ENCODE measurements around the gene DCLRE1B. TPM values are rescaled to one million over a fixed set of nuclear protein-coding genes. Genes with fewer than 3 reads are reported as not detected.
A peak's percentile ranks its signal among the peaks of the same experiment; 100 is the strongest.

Gene DCLRE1B
- total and polyA plus RNA-seq, 10 donors = 1.9 to 10.5 (median 7.3) TPM

DNA sequence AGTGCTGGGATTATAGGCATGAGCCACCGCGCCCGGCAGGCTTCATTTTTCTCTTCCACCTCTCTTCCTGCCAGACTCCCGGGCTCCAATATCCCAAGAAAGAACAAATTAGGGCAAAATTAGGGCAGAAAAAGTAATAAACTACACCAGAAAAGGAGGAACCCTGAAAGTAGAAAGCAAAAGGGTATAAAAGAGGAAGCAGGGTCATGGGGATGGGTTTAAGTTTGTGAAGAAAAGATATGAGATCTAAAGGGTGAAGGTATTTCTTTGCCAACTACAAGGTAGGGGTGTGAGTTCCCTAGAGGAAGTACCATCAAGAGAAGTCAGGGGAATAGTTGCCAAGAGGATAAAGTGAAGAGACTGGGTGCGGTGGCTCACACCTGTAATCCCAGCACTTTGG, 43.5 kb upstream of the DCLRE1B start:
- no peak for DNase-seq
- no peak for TF ChIP-seq POLR2A (IDR thresholded peaks at IDR 0.05)
- TF ChIP-seq, protein P1, sequence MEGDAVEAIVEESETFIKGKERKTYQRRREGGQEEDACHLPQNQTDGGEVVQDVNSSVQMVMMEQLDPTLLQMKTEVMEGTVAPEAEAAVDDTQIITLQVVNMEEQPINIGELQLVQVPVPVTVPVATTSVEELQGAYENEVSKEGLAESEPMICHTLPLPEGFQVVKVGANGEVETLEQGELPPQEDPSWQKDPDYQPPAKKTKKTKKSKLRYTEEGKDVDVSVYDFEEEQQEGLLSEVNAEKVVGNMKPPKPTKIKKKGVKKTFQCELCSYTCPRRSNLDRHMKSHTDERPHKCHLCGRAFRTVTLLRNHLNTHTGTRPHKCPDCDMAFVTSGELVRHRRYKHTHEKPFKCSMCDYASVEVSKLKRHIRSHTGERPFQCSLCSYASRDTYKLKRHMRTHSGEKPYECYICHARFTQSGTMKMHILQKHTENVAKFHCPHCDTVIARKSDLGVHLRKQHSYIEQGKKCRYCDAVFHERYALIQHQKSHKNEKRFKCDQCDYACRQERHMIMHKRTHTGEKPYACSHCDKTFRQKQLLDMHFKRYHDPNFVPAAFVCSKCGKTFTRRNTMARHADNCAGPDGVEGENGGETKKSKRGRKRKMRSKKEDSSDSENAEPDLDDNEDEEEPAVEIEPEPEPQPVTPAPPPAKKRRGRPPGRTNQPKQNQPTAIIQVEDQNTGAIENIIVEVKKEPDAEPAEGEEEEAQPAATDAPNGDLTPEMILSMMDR (IDR thresholded peaks at IDR 0.05 in 8 of 11, conservative IDR thresholded peaks at IDR 0.05 in 3 of 11) = no peak
- TF ChIP-seq POLR2AphosphoS5 (IDR thresholded peaks at IDR 0.05) = no peak
- Histone ChIP-seq H3K9me3 (no peaks in the 10 kb centered on the region), H3K36me3 (peaks cover 0 to 18% (median 0%) of the 10 kb centered on the region in 6 donors), H3K4me3 (no peak overlapping the region), H3K4me1 (peaks cover 32 to 91% (median 60%) of the 10 kb centered on the region in 6 donors), H3K27me3 (replicated peaks in 1 of 7) (no peaks in the 10 kb centered on the region), H3K27ac (peak overlapping the region in 7 of 8 donors; percentile 37 to 80 (median 75))
- intact Hi-C loops (cut with DNase I; ENCODE audit: low total_unique reads) = no loop called here
- WGBS, 5 donors = 88 to 96% (median 96%) methylated on average over 5 of the region's 5 CpGs

DNA sequence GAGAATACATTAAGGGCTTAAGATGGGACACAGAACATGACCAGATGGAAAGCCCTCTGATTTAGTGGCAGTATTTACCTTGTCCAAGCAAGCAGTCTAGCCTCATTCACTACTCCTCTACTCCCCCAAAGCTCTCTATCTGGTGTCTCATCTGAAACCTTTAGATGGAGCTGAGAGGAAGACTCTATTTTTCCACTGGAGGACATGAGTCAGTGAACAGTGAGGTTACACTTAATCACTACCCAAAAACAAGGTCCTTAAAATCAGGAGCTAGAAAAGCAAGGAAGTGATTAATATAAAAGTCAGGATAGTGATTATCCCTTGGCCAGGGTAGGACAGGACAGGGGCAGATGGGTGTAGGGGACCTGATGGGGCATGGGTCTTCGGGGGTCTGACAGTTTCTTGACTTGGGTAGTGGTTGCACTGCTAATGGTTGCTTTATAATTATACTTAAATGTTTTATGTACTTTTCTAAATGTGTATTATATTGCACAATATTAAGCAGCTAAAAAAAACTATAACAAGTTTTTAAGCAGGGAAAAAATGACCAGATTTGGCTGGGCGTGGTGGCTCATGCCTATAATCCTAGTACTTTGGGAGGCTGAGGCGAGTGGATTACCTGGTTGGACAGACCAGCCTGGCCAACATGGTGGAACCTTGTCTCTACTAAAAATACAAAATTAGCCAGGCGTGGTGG, 36.6 kb upstream of the DCLRE1B start:
- peaks cover 0 to 91% (median 53%) of the 10 kb centered on the region in 6 donors for H3K4me1 ChIP-seq
- peak overlapping the region in 1 of 8 donors; percentile 65 for H3K4me3 ChIP-seq
- DNase-seq = no peak
- H3K9me3 ChIP-seq = no peaks in the 10 kb centered on the region
- H3K27me3 ChIP-seq (replicated peaks in 1 of 7) = no peaks in the 10 kb centered on the region
- peak overlapping the region in 3 of 8 donors; percentile 91 to 93 (median 93) for H3K27ac ChIP-seq
- intact Hi-C loops (cut with DNase I; ENCODE audit: low total_unique reads) = no loop called here
- H3K36me3 ChIP-seq = peaks cover 0 to 6% (median 0%) of the 10 kb centered on the region in 6 donors
- WGBS, 5 donors = 90 to 93% (median 91%) methylated on average over 4 of the region's 4 CpGs
- TF ChIP-seq, protein P1 (IDR thresholded peaks at IDR 0.05 in 8 of 11, conservative IDR thresholded peaks at IDR 0.05 in 3 of 11) = no peak
- no peak for TF ChIP-seq POLR2AphosphoS5 (IDR thresholded peaks at IDR 0.05)
- TF ChIP-seq POLR2A (IDR thresholded peaks at IDR 0.05) = no peak

DNA sequence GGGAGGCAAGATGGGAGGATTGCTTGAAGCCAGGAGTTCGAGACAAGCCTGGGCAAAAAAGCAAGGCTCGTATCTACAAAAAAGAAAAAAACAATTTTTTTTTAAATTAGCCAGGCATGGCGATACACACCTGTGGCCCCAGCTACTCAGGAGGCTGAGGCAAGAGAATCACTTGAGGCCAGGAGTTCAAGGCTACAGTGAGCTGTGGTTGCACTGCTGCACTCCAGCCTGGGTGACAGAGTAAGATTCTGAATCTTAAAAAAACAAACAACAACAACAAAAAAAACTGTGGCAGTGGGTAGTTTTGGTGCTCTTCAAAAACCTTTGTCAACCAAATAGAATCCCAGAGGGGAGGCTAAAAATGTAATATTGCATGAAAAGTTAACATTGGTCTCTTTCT, 34.3 kb upstream of the DCLRE1B start:
- TF ChIP-seq POLR2AphosphoS5 (IDR thresholded peaks at IDR 0.05) (no peak), POLR2A (IDR thresholded peaks at IDR 0.05) (no peak)
- TF ChIP-seq, protein P1 (IDR thresholded peaks at IDR 0.05 in 8 of 11, conservative IDR thresholded peaks at IDR 0.05 in 3 of 11) = no peak
- H3K27me3 ChIP-seq (replicated peaks in 1 of 7) = no peaks in the 10 kb centered on the region
- WGBS, 5 donors = 56 to 67% (median 57%) methylated on average over 3 of the region's 3 CpGs
- intact Hi-C loops (cut with DNase I; ENCODE audit: low total_unique reads) = no loop called here
- peaks cover 0 to 97% (median 67%) of the 10 kb centered on the region in 6 donors for H3K4me1 ChIP-seq
- H3K36me3 ChIP-seq = peaks cover 0 to 6% (median 0%) of the 10 kb centered on the region in 6 donors
- H3K4me3 ChIP-seq = peak overlapping the region; percentile 16 to 65 (median 33)
- H3K27ac ChIP-seq = peak overlapping the region; percentile 58 to 93 (median 88)
- no peak for DNase-seq
- no peaks in the 10 kb centered on the region for H3K9me3 ChIP-seq

DNA sequence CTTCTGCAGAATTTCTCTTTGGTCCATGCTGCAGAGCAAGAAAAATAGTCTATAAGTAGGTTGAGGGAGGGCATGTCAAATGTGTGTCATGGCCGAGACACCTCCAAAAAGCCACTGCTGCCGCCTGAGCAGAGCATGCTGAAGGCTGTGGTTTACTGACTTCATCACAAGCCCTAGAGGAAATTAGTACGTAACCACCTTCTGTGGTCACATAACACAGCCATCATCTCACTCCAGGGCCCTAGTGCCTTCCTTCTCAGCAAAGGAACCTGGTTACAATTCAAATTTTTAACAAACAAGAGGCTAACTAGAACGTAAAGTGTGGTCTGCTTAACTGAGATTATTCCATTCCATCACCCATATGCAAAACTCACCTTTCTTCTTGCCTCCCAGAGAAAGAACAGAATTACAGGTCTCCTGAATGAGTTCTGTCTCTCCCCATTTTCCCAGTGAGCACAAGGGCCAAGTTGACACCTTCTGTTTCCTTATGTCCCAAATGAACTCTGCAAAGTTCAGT, 33.5 kb upstream of the DCLRE1B start, which contains the start of gene PTPN22:
PTPN22 (minus strand) TSS at position 116 of the 517 bp plus-strand sequence.
- Histone ChIP-seq H3K4me1 (peaks cover 0 to 97% (median 63%) of the 10 kb centered on the region in 6 donors), H3K4me3 (peak within 1 kb of the TSS; percentile 16 to 65 (median 33)), H3K36me3 (peaks cover 0 to 1% (median 0%) of the 10 kb centered on the region in 6 donors), H3K27ac (peak within 1 kb of the TSS; percentile 58 to 93 (median 88)), H3K27me3 (replicated peaks in 1 of 7) (no peaks in the 10 kb centered on the region), H3K9me3 (no peaks in the 10 kb centered on the region)
- 18 to 30% (median 28%) methylated on average over 4 of the region's 4 CpGs for WGBS, 5 donors
- TF ChIP-seq POLR2AphosphoS5 (IDR thresholded peaks at IDR 0.05) (peak in 2 of 3 donors; percentile 50 to 96), POLR2A (IDR thresholded peaks at IDR 0.05) (peak in 2 of 3 donors; percentile 49 to 83)
- TF ChIP-seq, protein P1 (IDR thresholded peaks at IDR 0.05 in 8 of 11, conservative IDR thresholded peaks at IDR 0.05 in 3 of 11) = no peak
- intact Hi-C loops (cut with DNase I; ENCODE audit: low total_unique reads) = no loop called here
- peak; percentile 91 for DNase-seq

Measured in spleen (tissue), 11 donors.